HL-60/S4 (cell line): ENCODE results near the gene VTI1A.

Experiments
- in situ Hi-C: fragments of 300-500 bp; cut with MboI; formaldehyde crosslinking; loops from 2 replicates; pipeline ENCODE4 v1.14.3; 2022; ENCODE audit warnings: low sequenced_read_pairs

The VTI1A gene

GRCh38 chr10:112799038-112799437 is 352.0 kb downstream of the VTI1A start:
- in situ Hi-C loops: no loop called here

DNA sequence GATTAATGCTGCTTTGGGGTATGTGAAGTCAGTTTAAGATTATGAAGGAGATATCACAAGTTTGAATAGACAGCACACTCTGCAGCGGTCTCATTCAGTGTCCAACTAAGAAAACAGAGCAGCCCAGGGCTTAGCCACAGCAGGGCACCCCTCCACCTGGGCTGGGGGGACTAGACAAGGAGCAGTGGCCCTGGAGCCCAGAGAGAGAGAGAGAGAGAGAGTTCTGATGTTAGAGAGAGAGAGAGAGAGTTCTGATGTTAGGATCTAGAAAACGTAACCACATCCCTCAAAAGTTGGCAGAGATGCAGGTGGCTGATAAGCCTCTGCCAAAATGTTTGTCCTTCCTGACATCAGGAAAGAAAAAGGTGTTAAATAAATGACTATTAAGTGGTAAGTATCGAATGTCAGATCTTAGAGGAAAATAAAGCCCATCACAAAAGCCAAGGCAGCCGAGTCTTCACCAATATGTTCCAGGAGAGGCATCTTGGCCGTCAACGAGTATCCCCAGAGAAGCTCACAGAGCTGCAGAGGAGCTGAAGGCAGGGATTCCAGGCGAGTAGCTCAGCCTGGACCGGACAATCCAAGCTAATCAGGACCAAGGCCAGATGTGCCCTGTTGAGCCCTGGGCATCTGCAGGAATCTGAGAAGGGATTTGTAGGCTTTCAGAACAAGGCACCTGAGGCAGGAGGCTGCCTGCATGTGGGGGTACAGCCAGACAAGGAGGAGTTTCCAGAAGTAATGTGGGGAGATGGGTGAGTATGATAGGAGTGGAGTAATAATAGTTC is 352.9 kb downstream of the VTI1A start:
- in situ Hi-C loops: no loop called here

GRCh38 chr10:112801004-112801403 is 354.0 kb downstream of the VTI1A start:
- in situ Hi-C loops: no loop called here

- in situ Hi-C loops: no loop called here
Measured at GRCh38 chr10:112801748-112802147, 354.7 kb downstream of the VTI1A start.

DNA sequence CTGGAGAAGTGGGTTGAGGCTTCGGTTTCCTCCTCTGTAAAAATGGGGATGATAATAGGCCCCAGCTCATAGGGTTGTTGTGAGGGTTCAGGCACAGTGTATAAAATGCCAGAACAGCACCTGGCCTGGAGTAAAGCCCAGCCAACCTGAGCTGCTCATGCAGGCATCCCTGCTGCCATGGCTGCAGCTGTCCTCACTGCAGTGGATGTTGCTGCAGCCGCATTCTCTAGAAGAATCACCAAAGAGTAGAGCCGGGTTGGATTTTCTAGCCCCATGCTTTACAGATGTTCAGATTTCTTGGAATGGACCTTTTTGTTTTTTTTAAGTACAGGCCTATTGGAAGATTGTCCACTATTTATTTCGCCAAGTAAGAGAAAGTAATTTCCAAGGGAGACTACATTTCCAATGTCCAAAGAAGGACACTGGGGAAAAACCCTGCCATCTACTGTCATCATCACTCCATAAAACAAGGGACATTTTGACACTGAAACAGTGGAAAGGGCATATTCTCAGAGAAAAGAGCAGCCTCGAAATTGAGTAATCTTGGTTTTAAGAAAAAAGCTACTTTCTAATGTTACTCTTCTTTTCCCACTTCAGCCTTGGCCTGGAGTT is 355.5 kb downstream of the VTI1A start:
- in situ Hi-C loops: no loop called here

- in situ Hi-C loops: no loop called here
Measured at GRCh38 chr10:112803961-112804401, 357.0 kb downstream of the VTI1A start.

GRCh38 chr10:112805254-112805590 is 358.2 kb downstream of the VTI1A start:
- in situ Hi-C loops: no loop called here

GRCh38 chr10:112805701-112806100 is 358.7 kb downstream of the VTI1A start:
- in situ Hi-C loops: no loop called here

DNA sequence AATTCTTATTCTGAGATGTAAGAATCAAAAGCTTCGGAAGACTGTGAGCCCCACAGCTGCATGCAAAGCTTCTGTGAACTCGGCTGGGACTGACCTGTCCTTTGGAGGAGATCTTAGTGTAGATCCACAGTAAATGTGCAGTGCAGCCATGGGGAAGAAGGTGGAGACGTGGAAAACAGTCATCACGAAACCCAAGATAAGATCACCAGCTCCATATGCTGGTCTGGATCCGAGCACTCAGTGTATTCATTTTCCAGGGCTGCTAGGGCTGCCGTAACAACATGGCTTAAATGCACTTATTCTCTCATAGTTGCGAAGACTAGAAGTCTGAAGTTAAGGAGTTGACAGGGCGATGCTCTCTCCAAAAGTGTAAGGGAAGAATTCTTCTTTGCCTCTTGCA is 360.0 kb downstream of the VTI1A start:
- in situ Hi-C loops: no loop called here

DNA sequence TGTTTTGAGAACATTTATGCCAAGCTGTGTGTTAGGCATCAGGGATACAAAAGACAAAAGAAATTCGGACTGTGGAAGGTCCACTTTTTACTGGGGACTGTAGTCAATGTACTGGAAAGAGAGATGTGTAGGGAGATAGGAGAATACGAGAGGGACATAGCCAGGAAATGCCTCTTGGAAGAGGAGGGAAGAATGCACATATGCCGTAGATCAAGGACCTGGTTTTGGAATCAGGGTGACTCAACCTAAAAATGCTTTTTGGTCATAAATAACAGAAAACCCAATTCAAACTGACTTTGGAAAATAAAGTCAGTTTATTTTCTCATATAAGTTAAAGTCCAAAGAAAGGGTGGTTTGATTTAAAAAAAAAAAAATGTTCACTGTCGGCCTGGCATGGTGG is 362.7 kb downstream of the VTI1A start:
- in situ Hi-C loops: no loop called here

GRCh38 chr10:112810711-112811151 is 363.7 kb downstream of the VTI1A start:
- in situ Hi-C loops: no loop called here

DNA sequence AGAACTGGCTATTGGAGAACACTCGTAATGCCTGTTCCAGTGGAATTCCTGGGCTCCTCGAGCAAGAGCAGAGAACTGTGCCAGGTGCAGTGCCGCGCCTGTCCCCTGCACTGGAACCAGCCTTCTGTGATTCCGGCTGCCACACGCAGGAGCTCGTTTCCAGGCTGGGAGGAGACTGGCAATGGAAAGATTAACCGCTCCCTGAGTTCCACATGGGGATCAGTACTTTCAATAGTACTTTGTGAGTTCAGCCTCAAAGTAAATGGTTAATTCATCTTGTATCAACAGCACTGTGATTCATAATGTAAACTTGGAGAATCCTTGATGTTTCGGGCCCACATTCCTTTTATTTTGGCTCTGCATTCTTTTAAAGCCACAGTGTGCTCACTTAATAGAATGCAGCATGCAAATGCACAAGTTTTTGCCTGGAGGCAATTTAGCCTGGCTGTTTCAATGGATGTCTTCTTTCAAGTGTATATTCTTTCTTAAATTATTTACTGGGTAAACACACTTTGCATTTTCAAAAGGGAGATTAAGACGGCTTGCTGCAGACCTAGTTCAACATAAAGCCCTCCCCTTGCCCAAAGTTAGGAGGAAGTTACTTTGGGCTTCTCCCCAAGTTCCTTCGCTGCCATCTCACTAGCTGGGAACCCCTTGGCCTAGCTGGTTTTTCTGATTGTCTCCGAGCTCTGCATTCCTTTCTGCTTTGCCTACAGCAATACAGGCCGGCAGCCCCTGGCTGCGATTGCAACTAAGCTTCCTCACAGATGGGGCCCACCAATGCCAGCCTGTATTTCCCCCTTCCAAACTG is 364.9 kb downstream of the VTI1A start:
- in situ Hi-C loops: no loop called here

DNA sequence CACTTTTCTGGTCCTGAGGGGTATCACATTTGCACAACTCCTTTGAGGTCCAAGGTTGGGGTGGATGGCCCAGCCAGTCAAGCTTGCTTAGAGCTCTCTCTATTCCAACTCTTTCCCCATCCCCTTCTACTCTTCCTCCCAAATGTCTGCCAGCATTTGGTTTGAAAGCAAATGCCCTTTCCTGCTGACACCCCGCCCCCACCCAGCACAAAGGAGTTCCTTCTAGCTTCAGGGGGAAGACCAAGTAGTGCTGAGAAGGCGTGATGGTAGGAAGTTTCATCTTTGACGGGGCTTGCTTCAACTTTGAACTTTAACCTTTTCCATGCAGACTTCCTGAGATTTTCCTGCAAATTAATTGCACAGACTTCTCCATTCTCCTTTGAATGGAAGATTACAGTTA is 365.6 kb downstream of the VTI1A start:
- in situ Hi-C loops: no loop called here

GRCh38 chr10:112813866-112814591 is 367.0 kb downstream of the VTI1A start:
- in situ Hi-C loops: no loop called here

- in situ Hi-C loops: no loop called here
Measured at GRCh38 chr10:112815269-112816032, 368.4 kb downstream of the VTI1A start.

DNA sequence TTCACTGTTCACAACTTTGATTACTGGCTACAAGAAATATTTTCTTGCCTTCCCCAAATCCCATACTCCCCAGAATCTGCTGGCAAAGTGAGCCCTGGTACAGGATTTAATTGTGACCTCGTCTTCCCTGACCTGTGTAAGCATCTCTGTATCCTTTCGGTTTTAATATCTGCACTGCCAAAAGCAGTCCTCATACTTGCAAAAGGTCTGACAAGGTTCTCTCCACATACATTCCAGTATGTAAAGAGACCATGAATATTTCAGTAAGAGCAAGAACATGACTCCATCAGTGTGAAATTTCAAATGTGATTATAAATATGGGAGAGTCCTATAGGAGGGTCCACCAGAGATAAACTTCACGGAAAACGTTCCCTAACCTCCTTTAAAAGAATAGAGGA is 369.0 kb downstream of the VTI1A start:
- in situ Hi-C loops: no loop called here

- in situ Hi-C loops: no loop called here
Measured at GRCh38 chr10:112816891-112817290, 369.9 kb downstream of the VTI1A start.

GRCh38 chr10:112817981-112818777 is 371.2 kb downstream of the VTI1A start:
- in situ Hi-C loops: no loop called here

- in situ Hi-C loops: no loop called here
Measured at GRCh38 chr10:112819231-112819630, 372.2 kb downstream of the VTI1A start.

GRCh38 chr10:112820320-112820719 is 373.3 kb downstream of the VTI1A start:
- in situ Hi-C loops: no loop called here
